Epithelial cell of esophagus (primary cell): ENCODE measurements around the gene SZRD1.
A peak's percentile ranks its signal among the peaks of the same experiment; 100 is the strongest.

Experiments used
- DNase-seq: peaks from one replicate; pipeline ENCODE4 v3.0.0; 2010; ENCODE audit warnings: low read depth
- H3K4me3 ChIP-seq: 2 replicates; pipeline ENCODE4 v1.5.1; 2011; ENCODE audit warnings: mild to moderate bottlenecking, low read length, control low read depth
- TF ChIP-seq, protein P1 (sequence below): IDR thresholded peaks from 2 replicates; pipeline ENCODE4 v1.5.1; 2011; ENCODE audit warnings: low read depth, mild to moderate bottlenecking, low read length, control low read depth, inconsistent platforms; ENCODE audit not compliant: insufficient read depth; ENCODE audit errors: missing control alignments

SZRD1 gene

GRCh38 chr1:16440470-16441281, 73.6 kb downstream of the SZRD1 start, which contains the start of gene NECAP2:
Gene NECAP2 (plus strand): TSS chr1:16440724. CDS start chr1:16440762, 38 bp downstream.
- TF ChIP-seq, protein P1, sequence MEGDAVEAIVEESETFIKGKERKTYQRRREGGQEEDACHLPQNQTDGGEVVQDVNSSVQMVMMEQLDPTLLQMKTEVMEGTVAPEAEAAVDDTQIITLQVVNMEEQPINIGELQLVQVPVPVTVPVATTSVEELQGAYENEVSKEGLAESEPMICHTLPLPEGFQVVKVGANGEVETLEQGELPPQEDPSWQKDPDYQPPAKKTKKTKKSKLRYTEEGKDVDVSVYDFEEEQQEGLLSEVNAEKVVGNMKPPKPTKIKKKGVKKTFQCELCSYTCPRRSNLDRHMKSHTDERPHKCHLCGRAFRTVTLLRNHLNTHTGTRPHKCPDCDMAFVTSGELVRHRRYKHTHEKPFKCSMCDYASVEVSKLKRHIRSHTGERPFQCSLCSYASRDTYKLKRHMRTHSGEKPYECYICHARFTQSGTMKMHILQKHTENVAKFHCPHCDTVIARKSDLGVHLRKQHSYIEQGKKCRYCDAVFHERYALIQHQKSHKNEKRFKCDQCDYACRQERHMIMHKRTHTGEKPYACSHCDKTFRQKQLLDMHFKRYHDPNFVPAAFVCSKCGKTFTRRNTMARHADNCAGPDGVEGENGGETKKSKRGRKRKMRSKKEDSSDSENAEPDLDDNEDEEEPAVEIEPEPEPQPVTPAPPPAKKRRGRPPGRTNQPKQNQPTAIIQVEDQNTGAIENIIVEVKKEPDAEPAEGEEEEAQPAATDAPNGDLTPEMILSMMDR = peak; percentile 80
- peak within 1 kb of the TSS; percentile 92 for H3K4me3 ChIP-seq
- DNase-seq = peak; percentile 93

- peak overlapping the region; percentile 92 for H3K4me3 ChIP-seq
- peak; percentile 62 for DNase-seq
- TF ChIP-seq, protein P1 = no peak
These were observed 74.2 kb downstream of the SZRD1 start for GRCh38 chr1:16441282-16441665.

GRCh38 chr1:16442265-16442664, 75.2 kb downstream of the SZRD1 start:
- DNase-seq = no peak
- TF ChIP-seq, protein P1 = no peak
- H3K4me3 ChIP-seq = no peak overlapping the region

DNA sequence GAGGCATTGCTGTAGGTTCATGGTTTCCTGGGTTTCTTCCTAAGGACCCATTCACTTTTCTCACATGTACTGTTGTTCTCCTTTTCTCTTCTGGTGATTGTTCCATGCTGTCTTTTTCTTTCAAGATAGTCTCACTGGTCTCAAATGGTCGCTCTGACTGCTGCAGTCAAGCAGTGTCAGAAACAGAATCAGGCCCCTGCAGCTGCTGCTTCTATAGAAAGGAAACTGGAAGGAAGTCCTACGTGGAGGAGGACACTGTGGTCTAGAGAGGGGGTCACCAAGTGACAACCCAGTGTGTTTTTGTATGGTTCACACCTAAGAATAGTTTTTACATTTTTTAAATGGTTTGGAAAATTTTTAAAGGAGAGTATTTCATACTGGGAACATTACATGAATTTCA, 75.9 kb downstream of the SZRD1 start:
- TF ChIP-seq, protein P1 = no peak
- DNase-seq = no peak
- no peak overlapping the region for H3K4me3 ChIP-seq

- no peak overlapping the region for H3K4me3 ChIP-seq
- TF ChIP-seq, protein P1 = no peak
- DNase-seq = no peak
These were observed 77.1 kb downstream of the SZRD1 start for GRCh38 chr1:16443975-16444770.

- DNase-seq = no peak
- no peak overlapping the region for H3K4me3 ChIP-seq
- TF ChIP-seq, protein P1 = no peak
These were observed 78.0 kb downstream of the SZRD1 start for GRCh38 chr1:16445052-16445451.

DNA sequence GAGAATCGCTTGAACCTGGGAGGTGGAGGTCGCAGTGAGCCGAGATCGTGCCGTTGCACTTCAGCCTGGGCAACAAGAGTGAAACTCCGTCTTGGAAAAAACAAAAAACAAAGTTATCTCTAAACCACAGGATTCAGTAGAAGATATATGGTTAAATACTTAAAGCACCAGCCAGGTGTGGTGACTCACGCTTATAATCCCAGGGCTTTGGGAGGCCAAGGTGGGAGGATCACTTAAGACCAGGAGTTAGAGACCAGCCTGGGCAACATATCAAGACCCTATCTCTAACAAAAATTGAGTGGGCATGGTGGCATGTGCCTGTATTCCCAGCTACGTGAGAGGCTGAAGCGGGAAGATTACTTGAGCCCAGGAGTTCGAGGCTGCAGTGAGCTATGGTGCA, 79.1 kb downstream of the SZRD1 start:
- no peak overlapping the region for H3K4me3 ChIP-seq
- no peak for DNase-seq
- TF ChIP-seq, protein P1 = no peak
